Neutrophil (primary cell): ENCODE measurements around the gene MMP24.

Source experiments
- H3K27ac ChIP-seq: fragments of 200-600 bp; sonication (generic); 2 replicates; pipeline ENCODE4 v1.5.1; 2016; ENCODE audit warnings: mild to moderate bottlenecking, moderate library complexity
- H3K27me3 ChIP-seq: fragments of 200-600 bp; sonication (generic); 2 replicates; pipeline ENCODE4 v1.6.0; 2016; ENCODE audit warnings: mild to moderate bottlenecking
- H3K36me3 ChIP-seq: fragments of 200-600 bp; sonication (generic); 2 replicates; pipeline ENCODE4 v1.5.1; 2017
- H3K4me1 ChIP-seq, 2 experiments: fragments of 200-600 bp in 1 of 2; sonication (generic) in 1 of 2; 1 replicate in 1 of 2; 2 replicates in 1 of 2; pipeline versions ENCODE4 v1.5.1 to v1.6.1; 2013 to 2016; ENCODE audit warnings: low read depth in 1 of 2, low read length in 1 of 2, mild to moderate bottlenecking in 1 of 2, moderate library complexity in 1 of 2; ENCODE audit not compliant: control insufficient read depth in 1 of 2, insufficient read depth in 1 of 2
- H3K4me3 ChIP-seq, 2 experiments: fragments of 200-600 bp in 1 of 2; sonication (generic) in 1 of 2; 1 replicate in 1 of 2; 2 replicates in 1 of 2; pipeline ENCODE4 v1.5.1; 2013 to 2016; ENCODE audit warnings: low read depth in 1 of 2, low read length in 1 of 2, mild to moderate bottlenecking in 1 of 2, moderate library complexity in 1 of 2
- H3K9me3 ChIP-seq: fragments of 200-600 bp; sonication (generic); 2 replicates; pipeline ENCODE4 v1.5.1; 2016
- CTCF ChIP-seq: fragments of 200-600 bp; sonication (generic); IDR thresholded peaks from 2 replicates; pipeline ENCODE4 v1.5.1; 2016; ENCODE audit warnings: antibody characterized with exemption

The MMP24 gene

GRCh38 chr20:35226884-35227681 is 593 bp downstream of the MMP24 start:
- H3K36me3 ChIP-seq: peaks cover 4% of the 10 kb centered on the region
- H3K4me1 ChIP-seq: peaks cover 0 to 8% of the 10 kb centered on the region in 2 experiments
- no peak overlapping the region for H3K27ac ChIP-seq
- peak overlapping the region in 1 of 2 experiments; percentile 14 for H3K4me3 ChIP-seq
- TF ChIP-seq CTCF: no peak
- no peaks in the 10 kb centered on the region for H3K9me3 ChIP-seq
- H3K27me3 ChIP-seq: peaks cover 59% of the 10 kb centered on the region

- H3K27ac ChIP-seq: no peak overlapping the region
- peaks cover 22% of the 10 kb centered on the region for H3K27me3 ChIP-seq
- H3K4me1 ChIP-seq: peaks cover 6 to 7% of the 10 kb centered on the region in 2 experiments
- no peak overlapping the region for H3K4me3 ChIP-seq
- no peaks in the 10 kb centered on the region for H3K9me3 ChIP-seq
- peaks cover 20% of the 10 kb centered on the region for H3K36me3 ChIP-seq
- no peak for TF ChIP-seq CTCF
Observed at GRCh38 chr20:35232575-35232974, 6.1 kb downstream of the MMP24 start.

GRCh38 chr20:35235881-35236280 is 9.4 kb downstream of the MMP24 start:
- no peak for TF ChIP-seq CTCF
- no peak overlapping the region for H3K4me3 ChIP-seq
- H3K9me3 ChIP-seq: no peaks in the 10 kb centered on the region
- H3K27ac ChIP-seq: no peak overlapping the region
- H3K27me3 ChIP-seq: no peaks in the 10 kb centered on the region
- peaks cover 39 to 40% of the 10 kb centered on the region in 2 experiments for H3K4me1 ChIP-seq
- peaks cover 20% of the 10 kb centered on the region for H3K36me3 ChIP-seq

GRCh38 chr20:35237486-35237885 is 11.0 kb downstream of the MMP24 start:
- H3K36me3 ChIP-seq: peaks cover 16% of the 10 kb centered on the region
- H3K4me1 ChIP-seq: peaks cover 42 to 47% of the 10 kb centered on the region in 2 experiments
- TF ChIP-seq CTCF: no peak
- peak overlapping the region; percentile 83 for H3K27ac ChIP-seq
- H3K27me3 ChIP-seq: no peaks in the 10 kb centered on the region
- no peaks in the 10 kb centered on the region for H3K9me3 ChIP-seq
- H3K4me3 ChIP-seq: no peak overlapping the region

GRCh38 chr20:35238170-35238569 is 11.7 kb downstream of the MMP24 start:
- TF ChIP-seq CTCF: no peak
- Histone ChIP-seq H3K36me3 (peaks cover 16% of the 10 kb centered on the region), H3K27ac (peak overlapping the region; percentile 83), H3K4me3 (peak overlapping the region in 1 of 2 experiments; percentile 4), H3K27me3 (no peaks in the 10 kb centered on the region), H3K9me3 (no peaks in the 10 kb centered on the region), H3K4me1 (peaks cover 42 to 47% of the 10 kb centered on the region in 2 experiments)
